AG04450 (cell line): ENCODE data around the gene MAPKAP1. TPM values are rescaled to one million over a fixed set of nuclear protein-coding genes. Genes with fewer than 3 reads are reported as not detected.

Source experiments
- CTCF ChIA-PET: fragments of 300-600, 350-600 bp; formaldehyde crosslinking; extraction: SDS; loops from one replicate; lab custom pipeline; 2022; ENCODE audit warnings: antibody characterized with exemption, inconsistent platforms; lab: Charles Lee
- POLR2A ChIA-PET: fragments of 350-600 bp; formaldehyde crosslinking; extraction: SDS; loops from one replicate; lab custom pipeline; 2021; ENCODE audit warnings: antibody characterized with exemption, inconsistent platforms; lab: Yijun Ruan, JAX
- DNase-seq: peaks from one replicate; pipeline ENCODE4 v3.0.0-alpha.2; 2011; ENCODE audit warnings: low read depth, low spot score
- H3K27ac ChIP-seq: one replicate; pipeline ENCODE4 v1.5.1; 2012; ENCODE audit warnings: low read depth, low read length, control low read depth
- H3K27me3 ChIP-seq: one replicate; pipeline ENCODE4 v1.6.0; 2012; ENCODE audit warnings: low read length; ENCODE audit not compliant: control insufficient read depth, insufficient read depth
- H3K4me3 ChIP-seq: 2 replicates; pipeline ENCODE4 v1.5.1; 2011; ENCODE audit warnings: mild to moderate bottlenecking, low read depth, low read length, control low read depth
- H3K9me3 ChIP-seq: 2 replicates; pipeline ENCODE4 v1.5.1; 2012; ENCODE audit warnings: low read length; ENCODE audit not compliant: control insufficient read depth, insufficient read depth
- CTCF ChIP-seq: IDR thresholded peaks from 2 replicates; pipeline ENCODE4 v1.5.1; 2011; ENCODE audit warnings: low read depth, low read length, control low read depth, inconsistent platforms
- polyA plus RNA-seq: library from polyadenylated mRNA; depleted of rRNA; stranded (reverse); fragments of >200 nt; gene quantifications from 2 replicates; pipeline ENCODE4 v1.2.3, GENCODE V29; 2011

Gene MAPKAP1
- polyA plus RNA-seq, 1 experiment, result 140 TPM

- no peak for DNase-seq
Measured at GRCh38 chr9:125515983-125516940, 190.7 kb downstream of the MAPKAP1 start.

GRCh38 chr9:125515281-125515680 lies 191.7 kb downstream of the MAPKAP1 start:
- Histone ChIP-seq H3K27ac (no peak overlapping the region), H3K4me3 (no peak overlapping the region), H3K27me3 (no peaks in the 10 kb centered on the region), H3K9me3 (no peaks in the 10 kb centered on the region)
- CTCF ChIA-PET, result interaction anchor here (2.7 kb wide), 1 partner anchor 44 kb away, joined by 9 read pairs; no protein-coding TSS in a partner anchor
- no peak for TF ChIP-seq CTCF
- POLR2A ChIA-PET, result no interaction called here
- no peak for DNase-seq

More at GRCh38 chr9:125515983-125516940, 190.7 kb downstream of the MAPKAP1 start:
- Histone ChIP-seq H3K27ac (no peak overlapping the region), H3K4me3 (no peak overlapping the region), H3K9me3 (no peaks in the 10 kb centered on the region), H3K27me3 (no peaks in the 10 kb centered on the region)
- ChIA-PET CTCF (no interaction called here), POLR2A (no interaction called here)
- TF ChIP-seq CTCF, result no peak

GRCh38 chr9:125514468-125514867 lies 192.5 kb downstream of the MAPKAP1 start:
- H3K27me3 ChIP-seq, result no peaks in the 10 kb centered on the region
- H3K9me3 ChIP-seq, result no peaks in the 10 kb centered on the region
- POLR2A ChIA-PET, result interaction anchor here (0.7 kb wide), 1 partner anchor 30 kb away, joined by 3 read pairs; no protein-coding TSS in a partner anchor
- no peak overlapping the region for H3K4me3 ChIP-seq
- DNase-seq, result no peak
- CTCF ChIA-PET, result interaction anchor here (2.7 kb wide), 1 partner anchor 44 kb away, joined by 9 read pairs; no protein-coding TSS in a partner anchor
- H3K27ac ChIP-seq, result no peak overlapping the region
- TF ChIP-seq CTCF, result no peak

- TF ChIP-seq CTCF, result no peak
- Histone ChIP-seq H3K4me3 (peak overlapping the region; percentile 29), H3K9me3 (no peaks in the 10 kb centered on the region), H3K27ac (peak overlapping the region; percentile 66), H3K27me3 (no peaks in the 10 kb centered on the region)
- DNase-seq, result no peak
- CTCF ChIA-PET, result interaction anchor here (2.7 kb wide), 1 partner anchor 45 kb away, joined by 9 read pairs; no protein-coding TSS in a partner anchor
- POLR2A ChIA-PET, result interaction anchor here (0.7 to 1.2 kb wide), 2 partner anchors 12 to 31 kb away, joined by 3 to 4 read pairs; no protein-coding TSS in a partner anchor
Measured at GRCh38 chr9:125513668-125514413, 193.2 kb downstream of the MAPKAP1 start.
